AG09309 (cell line): ENCODE measurements around the gene SLX4IP.

Source experiments
- DNase-seq: peaks from one replicate; pipeline ENCODE4 v3.0.0-alpha.2; 2010; ENCODE audit warnings: low read depth
- H3K4me3 ChIP-seq: 2 replicates; pipeline ENCODE4 v1.5.1; 2011; ENCODE audit warnings: mild to moderate bottlenecking, low read depth, low read length, moderate library complexity; ENCODE audit not compliant: control insufficient read depth
- TF ChIP-seq, protein P1 (sequence below): IDR thresholded peaks from 2 replicates; pipeline ENCODE4 v1.5.1; 2011; ENCODE audit warnings: mild to moderate bottlenecking, low read depth, low read length, inconsistent platforms; ENCODE audit not compliant: insufficient read depth, control insufficient read depth; ENCODE audit errors: missing control alignments

The SLX4IP gene

DNA sequence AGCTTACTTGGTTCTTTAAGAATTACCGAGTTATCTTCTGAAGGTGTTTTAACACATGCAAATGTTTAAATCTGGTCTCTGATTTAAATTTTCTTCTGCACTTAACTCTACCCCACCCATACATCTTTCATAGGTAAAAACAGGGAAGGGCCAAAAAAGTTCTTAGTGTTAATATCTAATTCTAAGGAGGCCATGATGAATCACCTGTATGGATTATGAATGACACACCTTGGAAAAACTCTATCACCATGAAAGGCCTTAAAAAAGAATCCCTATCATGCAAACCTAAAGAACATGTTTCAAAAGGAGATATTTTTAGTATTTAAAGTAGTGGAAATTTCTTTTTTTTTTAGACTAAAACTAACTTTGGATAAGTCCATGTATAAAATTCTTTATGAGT, 54.7 kb downstream of the SLX4IP start:
- no peak overlapping the region for H3K4me3 ChIP-seq
- DNase-seq, result no peak

DNA sequence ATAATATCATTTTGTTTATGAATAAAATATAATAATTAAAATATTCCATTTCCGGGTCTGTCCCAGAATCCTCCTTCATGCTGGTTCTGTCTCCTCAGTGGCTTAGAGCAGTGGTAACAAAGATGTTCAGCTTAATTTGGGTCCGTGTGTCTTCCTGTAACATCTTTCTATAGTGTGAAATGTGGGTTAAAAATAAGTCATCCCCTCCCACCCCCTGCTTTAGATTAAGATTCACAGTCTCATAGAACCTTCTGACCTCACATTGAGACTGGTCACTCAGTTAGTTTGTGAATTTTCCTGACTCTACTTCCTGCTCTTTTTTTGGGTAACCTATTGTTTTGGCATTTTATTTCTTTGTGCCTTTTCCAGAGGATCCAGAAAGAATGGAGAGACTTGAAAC, 55.2 kb downstream of the SLX4IP start:
- H3K4me3 ChIP-seq, result no peak overlapping the region
- TF ChIP-seq, protein P1, sequence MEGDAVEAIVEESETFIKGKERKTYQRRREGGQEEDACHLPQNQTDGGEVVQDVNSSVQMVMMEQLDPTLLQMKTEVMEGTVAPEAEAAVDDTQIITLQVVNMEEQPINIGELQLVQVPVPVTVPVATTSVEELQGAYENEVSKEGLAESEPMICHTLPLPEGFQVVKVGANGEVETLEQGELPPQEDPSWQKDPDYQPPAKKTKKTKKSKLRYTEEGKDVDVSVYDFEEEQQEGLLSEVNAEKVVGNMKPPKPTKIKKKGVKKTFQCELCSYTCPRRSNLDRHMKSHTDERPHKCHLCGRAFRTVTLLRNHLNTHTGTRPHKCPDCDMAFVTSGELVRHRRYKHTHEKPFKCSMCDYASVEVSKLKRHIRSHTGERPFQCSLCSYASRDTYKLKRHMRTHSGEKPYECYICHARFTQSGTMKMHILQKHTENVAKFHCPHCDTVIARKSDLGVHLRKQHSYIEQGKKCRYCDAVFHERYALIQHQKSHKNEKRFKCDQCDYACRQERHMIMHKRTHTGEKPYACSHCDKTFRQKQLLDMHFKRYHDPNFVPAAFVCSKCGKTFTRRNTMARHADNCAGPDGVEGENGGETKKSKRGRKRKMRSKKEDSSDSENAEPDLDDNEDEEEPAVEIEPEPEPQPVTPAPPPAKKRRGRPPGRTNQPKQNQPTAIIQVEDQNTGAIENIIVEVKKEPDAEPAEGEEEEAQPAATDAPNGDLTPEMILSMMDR, result no peak
- DNase-seq, result no peak

More for the DNA sequence above, 54.7 kb downstream of the SLX4IP start:
- TF ChIP-seq, protein P1, result no peak

DNA sequence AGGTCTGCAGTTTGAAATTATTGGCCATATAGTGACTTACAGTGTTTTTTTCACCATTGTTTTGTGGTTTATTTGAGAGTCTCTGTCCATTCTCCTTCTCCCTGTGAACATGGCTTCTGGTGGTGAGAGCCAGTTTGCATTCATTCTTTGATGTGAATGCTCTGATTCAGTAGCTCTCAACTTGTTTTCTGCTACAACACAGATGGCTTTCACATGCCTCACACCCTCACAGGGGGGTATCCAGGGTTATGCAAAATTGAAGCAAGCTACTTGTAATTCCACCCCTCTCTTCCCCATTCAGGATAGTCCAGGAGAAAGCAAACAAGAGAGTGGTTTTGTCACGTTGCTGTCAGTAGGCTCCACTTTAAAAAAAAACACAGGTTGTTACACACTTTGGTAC, 55.6 kb downstream of the SLX4IP start:
- no peak overlapping the region for H3K4me3 ChIP-seq
- TF ChIP-seq, protein P1, result no peak

DNA sequence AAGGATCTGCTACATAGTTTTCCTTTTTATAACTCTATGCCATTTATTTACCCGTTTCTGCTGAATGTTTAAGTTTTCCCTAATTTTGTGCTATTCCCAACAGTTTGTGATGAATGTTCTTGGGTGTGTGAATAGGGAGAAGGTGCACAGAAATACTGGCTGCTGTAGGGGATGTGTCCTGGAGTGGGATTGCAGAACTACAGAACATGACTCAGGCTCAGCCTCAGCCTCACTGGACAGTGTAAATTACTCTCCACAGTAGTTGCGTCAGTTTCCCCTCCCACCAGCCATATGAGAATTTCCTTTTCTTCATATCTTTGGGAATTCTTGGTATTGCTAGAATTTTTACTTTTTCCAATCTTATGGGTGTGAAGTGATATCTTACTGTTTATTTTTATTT, 57.0 kb downstream of the SLX4IP start:
- TF ChIP-seq, protein P1, result no peak
- peak; percentile 46 for DNase-seq
- no peak overlapping the region for H3K4me3 ChIP-seq

More for the DNA sequence above, 55.6 kb downstream of the SLX4IP start:
- DNase-seq, result no peak

DNA sequence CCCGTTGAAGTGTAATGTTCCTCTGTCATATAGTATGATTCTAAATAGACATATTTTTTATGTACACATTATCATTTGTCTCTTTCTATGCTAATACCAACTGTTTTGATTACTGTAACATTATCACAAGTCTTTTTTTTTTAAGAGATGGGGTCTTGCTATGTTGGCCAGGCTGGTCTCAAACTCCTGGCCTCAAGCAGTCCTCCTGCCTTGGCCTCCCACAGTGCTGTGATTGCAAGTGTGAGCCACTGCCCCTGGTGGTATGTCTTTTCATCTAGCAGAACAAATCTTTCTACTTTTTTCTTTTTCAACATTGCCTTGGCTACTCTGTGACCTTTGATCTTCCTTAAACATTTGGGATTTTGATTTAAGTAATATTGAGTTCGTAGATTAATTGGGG, 57.7 kb downstream of the SLX4IP start:
- DNase-seq, result no peak
- no peak overlapping the region for H3K4me3 ChIP-seq
- TF ChIP-seq, protein P1, result no peak

DNA sequence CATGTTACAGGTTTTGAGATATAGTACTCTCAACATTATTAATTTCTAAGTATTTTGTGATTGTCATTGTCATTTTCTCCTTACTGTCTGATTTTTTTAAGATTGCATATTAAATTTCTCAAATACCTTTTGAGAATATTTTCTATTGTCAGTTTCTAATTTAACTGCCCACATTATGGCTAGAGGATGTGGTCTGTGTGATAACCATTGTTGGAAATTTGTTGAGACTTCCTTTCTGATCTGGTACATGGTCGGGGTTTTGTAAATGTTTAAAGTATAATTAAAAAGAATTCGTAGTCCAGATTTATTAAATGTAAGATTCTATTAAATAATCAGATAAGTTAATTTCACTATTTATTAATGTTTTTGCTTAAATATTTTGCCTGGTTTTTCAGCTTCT, 60.1 kb downstream of the SLX4IP start:
- H3K4me3 ChIP-seq, result no peak overlapping the region
- TF ChIP-seq, protein P1, result no peak
- no peak for DNase-seq

DNA sequence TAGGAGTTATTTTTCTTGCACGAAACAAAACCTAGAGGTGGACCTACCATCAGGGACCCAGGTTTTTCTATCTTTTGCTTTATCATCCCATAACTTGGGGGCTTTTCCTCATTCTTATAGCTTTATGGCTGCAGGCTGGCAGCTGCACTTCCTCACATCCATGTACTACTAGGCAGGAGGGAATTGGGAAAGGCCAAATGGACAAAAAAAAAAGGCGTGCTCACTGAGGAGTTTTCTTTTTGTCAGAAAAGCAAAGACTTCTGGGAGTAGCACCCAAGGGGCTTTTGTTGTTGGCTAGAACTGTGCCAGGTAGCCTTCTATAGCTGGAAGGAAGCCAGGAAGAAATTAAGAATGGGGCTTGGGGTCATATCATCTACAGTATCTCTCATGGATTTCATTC, 61.4 kb downstream of the SLX4IP start:
- TF ChIP-seq, protein P1, result no peak
- no peak overlapping the region for H3K4me3 ChIP-seq
- no peak for DNase-seq
